Activated CD8-positive, alpha-beta T cell treated with anti-CD3 and anti-CD28 coated beads for 36 hours (primary cell): ENCODE data around the gene POLR3B. TPM values are rescaled to one million over a fixed set of nuclear protein-coding genes. Genes with fewer than 3 reads are reported as not detected.

Source experiments
- ATAC-seq: fragments of 200-7000 bp; cut with Tn5 transposase; one replicate; pipeline ENCODE4 v1.10.0; 2021; ENCODE audit warnings: mild to moderate bottlenecking, moderate library complexity
- CTCF ChIA-PET: fragments of 350-600 bp; sonication (Branson Sonifier 250); formaldehyde crosslinking; loops from one replicate; lab custom pipeline; 2021; ENCODE audit warnings: antibody characterized with exemption; lab: Charles Lee
- POLR2A ChIA-PET: fragments of 350-600 bp; sonication (Branson Sonifier 250); formaldehyde crosslinking; loops from one replicate; lab custom pipeline; 2021; ENCODE audit warnings: antibody characterized with exemption; lab: Charles Lee
- DNase-seq: peaks from one replicate; pipeline ENCODE4 v3.0.0-alpha.2; 2020
- H3K27ac Mint-ChIP-seq: one replicate; pipeline ENCODE4 v1.8.0; 2021; ENCODE audit warnings: mild to moderate bottlenecking, mixed read lengths
- H3K27me3 Mint-ChIP-seq: one replicate; pipeline ENCODE4 v1.8.0; 2021; ENCODE audit warnings: mixed read lengths
- H3K36me3 Mint-ChIP-seq: one replicate; pipeline ENCODE4 v1.8.0; 2021; ENCODE audit warnings: low read depth, mixed read lengths
- H3K4me1 Mint-ChIP-seq: one replicate; pipeline ENCODE4 v1.8.0; 2021; ENCODE audit warnings: low read depth, mixed read lengths
- H3K4me3 Mint-ChIP-seq: one replicate; pipeline ENCODE4 v1.8.0; 2021; ENCODE audit warnings: mild to moderate bottlenecking, moderate library complexity, mixed read lengths
- H3K9me3 Mint-ChIP-seq: one replicate; pipeline ENCODE4 v1.8.0; 2021; ENCODE audit warnings: mixed read lengths
- CTCF ChIP-seq: fragments of 200-600 bp; IDR thresholded peaks from one replicate; pipeline ENCODE4 v1.8.0; 2022; ENCODE audit warnings: antibody characterized with exemption, mild to moderate bottlenecking
- intact Hi-C: fragments of 100-400 bp; cut with micrococcal nuclease; formaldehyde crosslinking; loops from one replicate; pipeline ENCODE4 v1.10.0; 2022
- total RNA-seq, 2 experiments: library from RNA; stranded (reverse); gene quantifications; one replicate each; pipeline ENCODE4 v1.2.3, GENCODE V29; 2021

POLR3B gene
- total RNA-seq, 2 experiments from 2014 or later = 8.3 to 9.5 TPM

- CTCF ChIA-PET = no interaction called here
- POLR2A ChIA-PET = no interaction called here
- intact Hi-C loops = no loop called here
- no peak for ATAC-seq
- Mint-ChIP-seq H3K27me3 (peaks cover 31% of the 10 kb centered on the region), H3K4me3 (no peak overlapping the region), H3K27ac (no peak overlapping the region), H3K9me3 (peaks cover 17% of the 10 kb centered on the region), H3K36me3 (peaks cover 5% of the 10 kb centered on the region), H3K4me1 (no peaks in the 10 kb centered on the region)
- no peak for TF ChIP-seq CTCF
- no peak for DNase-seq
Measured at GRCh38 chr12:106552228-106552627, 194.7 kb downstream of the POLR3B start.

Other genes with a start within 250 kb of the POLR3B start
- not detected for gene NUAK1, start 218.8 kb upstream of the POLR3B start, total RNA-seq
- 10 to 100 TPM; 15.2 to 16.3 TPM for gene CKAP4, start 109.7 kb upstream of the POLR3B start, total RNA-seq
- 10 to 100 TPM; 11.9 to 13.2 TPM for gene TCP11L2, start 55.0 kb upstream of the POLR3B start, total RNA-seq
- not detected for gene RFX4, start 225.3 kb downstream of the POLR3B start, total RNA-seq